OCI-LY1 (cell line): ENCODE results near the gene CD47.

ENCODE experiments used
- H2AFZ ChIP-seq: fragments of 200-600 bp; sonication (generic), shearing (Covaris generic); 2 replicates; pipeline ENCODE4 v1.6.0; 2014; ENCODE audit warnings: antibody characterized with exemption, mild to moderate bottlenecking, low read length
- H3F3A ChIP-seq: fragments of 200-600 bp; sonication (generic), shearing (Covaris generic); 2 replicates; pipeline ENCODE4 v1.6.0; 2014; ENCODE audit warnings: mild to moderate bottlenecking, antibody characterized with exemption, low read length, moderate library complexity; ENCODE audit not compliant: insufficient read depth
- H3K27ac ChIP-seq: fragments of 200-600 bp; sonication (generic); 2 replicates; pipeline ENCODE4 v1.5.1; 2014; ENCODE audit warnings: low read length, mixed run types, mild to moderate bottlenecking, low read depth; ENCODE audit not compliant: poor library complexity, severe bottlenecking
- H3K27me3 ChIP-seq: fragments of 200-600 bp; sonication (generic); 2 replicates; pipeline ENCODE4 v1.6.0; 2014; ENCODE audit warnings: antibody characterized with exemption, mild to moderate bottlenecking, low read length, moderate library complexity; ENCODE audit not compliant: insufficient read depth
- H3K36me3 ChIP-seq: fragments of 200-600 bp; sonication (generic); 2 replicates; pipeline ENCODE4 v1.6.1; 2014; ENCODE audit warnings: mild to moderate bottlenecking, antibody characterized with exemption, low read length, moderate library complexity, mixed read lengths; ENCODE audit not compliant: insufficient read depth
- H3K4me1 ChIP-seq: fragments of 200-600 bp; sonication (generic); 2 replicates; pipeline ENCODE4 v1.5.1; 2014; ENCODE audit warnings: mild to moderate bottlenecking, low read length, moderate library complexity; ENCODE audit not compliant: insufficient read depth, severe bottlenecking
- H3K4me2 ChIP-seq: fragments of 200-600 bp; sonication (generic), shearing (Covaris generic); 2 replicates; pipeline ENCODE4 v1.6.1; 2014; ENCODE audit warnings: low read length
- H3K4me3 ChIP-seq: fragments of 200-600 bp; sonication (generic); 2 replicates; pipeline ENCODE4 v1.5.1; 2014; ENCODE audit warnings: low read length, low read depth, mild to moderate bottlenecking, mixed read lengths; ENCODE audit not compliant: poor library complexity, severe bottlenecking
- H3K79me2 ChIP-seq: fragments of 200-600 bp; shearing (Covaris generic); 2 replicates; pipeline ENCODE4 v1.6.1; 2016; ENCODE audit warnings: mixed run types, low read length, mixed read lengths; ENCODE audit not compliant: insufficient read depth
- H3K9ac ChIP-seq: fragments of 200-600 bp; sonication (generic), shearing (Covaris generic); 2 replicates; pipeline ENCODE4 v1.6.1; 2014; ENCODE audit warnings: mild to moderate bottlenecking, low read length, mixed read lengths
- H3K9me2 ChIP-seq: fragments of 200-600 bp; sonication (generic), shearing (Covaris generic); 2 replicates; pipeline ENCODE4 v1.6.1; 2014; ENCODE audit warnings: low read depth, mild to moderate bottlenecking, low read length, mixed read lengths
- H3K9me3 ChIP-seq: fragments of 200-600 bp; shearing (Covaris generic); 2 replicates; pipeline ENCODE4 v1.6.1; 2014; ENCODE audit warnings: low read length, mixed read lengths
- H4K20me1 ChIP-seq: fragments of 200-600 bp; sonication (generic), shearing (Covaris generic); 2 replicates; pipeline ENCODE4 v1.6.0; 2016; ENCODE audit warnings: mild to moderate bottlenecking, low read length; ENCODE audit not compliant: insufficient read depth
- EZH2 ChIP-seq: fragments of 200-600 bp; sonication (generic), shearing (Covaris generic); IDR thresholded peaks from 2 replicates; pipeline ENCODE4 v1.8.0; 2017; ENCODE audit warnings: borderline replicate concordance, mixed run types, mild to moderate bottlenecking, antibody characterized with exemption, low read length, moderate library complexity, mixed read lengths
- TF ChIP-seq, protein P1 (sequence below): fragments of 200-600 bp; sonication (generic), shearing (Covaris generic); IDR thresholded peaks from 2 replicates; pipeline ENCODE4 v1.5.1; 2017; ENCODE audit warnings: mild to moderate bottlenecking, antibody characterized with exemption, low read length, moderate library complexity, mixed read lengths

CD47 gene

GRCh38 chr3:108127301-108127988, 36.6 kb upstream of the CD47 start:
- Histone ChIP-seq H4K20me1 (no peaks in the 10 kb centered on the region), H3K27me3 (no peaks in the 10 kb centered on the region), H3K4me1 (peaks cover 90% of the 10 kb centered on the region), H3K36me3 (peaks cover 30% of the 10 kb centered on the region; the same call in 1 of the 2 replicates), H3K27ac (peak overlapping the region; percentile 100), H3K9me2 (no peaks in the 10 kb centered on the region), H3K4me2 (peak overlapping the region; percentile 94), H3K9ac (peak overlapping the region; percentile 99; the same call in 1 of the 2 replicates), H2AFZ (no peak overlapping the region), H3K4me3 (peak overlapping the region; percentile 75), H3K79me2 (peaks cover 11% of the 10 kb centered on the region), H3K9me3 (no peaks in the 10 kb centered on the region), H3F3A (no peaks in the 10 kb centered on the region)
- TF ChIP-seq, protein P1, sequence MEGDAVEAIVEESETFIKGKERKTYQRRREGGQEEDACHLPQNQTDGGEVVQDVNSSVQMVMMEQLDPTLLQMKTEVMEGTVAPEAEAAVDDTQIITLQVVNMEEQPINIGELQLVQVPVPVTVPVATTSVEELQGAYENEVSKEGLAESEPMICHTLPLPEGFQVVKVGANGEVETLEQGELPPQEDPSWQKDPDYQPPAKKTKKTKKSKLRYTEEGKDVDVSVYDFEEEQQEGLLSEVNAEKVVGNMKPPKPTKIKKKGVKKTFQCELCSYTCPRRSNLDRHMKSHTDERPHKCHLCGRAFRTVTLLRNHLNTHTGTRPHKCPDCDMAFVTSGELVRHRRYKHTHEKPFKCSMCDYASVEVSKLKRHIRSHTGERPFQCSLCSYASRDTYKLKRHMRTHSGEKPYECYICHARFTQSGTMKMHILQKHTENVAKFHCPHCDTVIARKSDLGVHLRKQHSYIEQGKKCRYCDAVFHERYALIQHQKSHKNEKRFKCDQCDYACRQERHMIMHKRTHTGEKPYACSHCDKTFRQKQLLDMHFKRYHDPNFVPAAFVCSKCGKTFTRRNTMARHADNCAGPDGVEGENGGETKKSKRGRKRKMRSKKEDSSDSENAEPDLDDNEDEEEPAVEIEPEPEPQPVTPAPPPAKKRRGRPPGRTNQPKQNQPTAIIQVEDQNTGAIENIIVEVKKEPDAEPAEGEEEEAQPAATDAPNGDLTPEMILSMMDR = no peak
- no peak for TF ChIP-seq EZH2

- Histone ChIP-seq H3K27me3 (no peaks in the 10 kb centered on the region), H4K20me1 (no peaks in the 10 kb centered on the region), H3K9me3 (no peaks in the 10 kb centered on the region), H3K79me2 (peaks cover 7% of the 10 kb centered on the region; the same call in 1 of the 2 replicates), H3K9ac (peak overlapping the region; percentile 99), H2AFZ (no peak overlapping the region), H3K27ac (peak overlapping the region; percentile 100), H3F3A (no peaks in the 10 kb centered on the region), H3K36me3 (peaks cover 22% of the 10 kb centered on the region; the same call in 1 of the 2 replicates), H3K4me3 (peak overlapping the region; percentile 75), H3K9me2 (no peaks in the 10 kb centered on the region), H3K4me1 (peaks cover 82% of the 10 kb centered on the region), H3K4me2 (peak overlapping the region; percentile 94)
- TF ChIP-seq EZH2 = no peak
- TF ChIP-seq, protein P1 = no peak
Observed at GRCh38 chr3:108126348-108126747, 35.5 kb upstream of the CD47 start.

DNA sequence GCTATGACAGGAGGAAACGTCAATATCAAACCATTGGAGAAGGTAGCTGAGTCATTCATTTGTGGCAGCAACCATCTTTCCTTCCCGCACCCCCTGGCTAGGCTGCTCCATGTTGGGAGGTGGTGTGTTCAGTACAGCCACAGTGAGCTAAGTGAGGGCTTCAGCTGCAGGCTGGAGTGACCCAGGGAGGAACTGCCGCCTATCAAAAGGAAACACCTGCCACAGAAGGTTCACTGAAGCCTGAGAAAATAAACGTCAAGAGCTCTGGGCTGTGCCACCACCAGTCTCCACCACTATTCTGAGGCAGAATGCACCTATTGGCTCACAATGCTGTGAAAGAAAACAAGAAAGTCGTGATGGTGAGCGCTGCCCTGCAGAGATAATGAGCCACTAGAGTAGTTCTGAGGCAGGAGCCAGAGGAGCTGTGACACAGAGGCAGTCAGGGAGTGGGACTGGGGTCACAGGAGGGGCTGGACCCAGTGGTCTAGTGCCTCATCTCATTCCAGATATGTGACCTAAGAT, 34.8 kb upstream of the CD47 start:
- Histone ChIP-seq H3K9me2 (no peaks in the 10 kb centered on the region), H3K4me3 (peak overlapping the region; percentile 75), H4K20me1 (no peaks in the 10 kb centered on the region), H3K9me3 (no peaks in the 10 kb centered on the region), H3K27me3 (no peaks in the 10 kb centered on the region), H3K27ac (peak overlapping the region; percentile 100), H3K4me2 (peak overlapping the region; percentile 94), H3F3A (no peaks in the 10 kb centered on the region), H3K9ac (peak overlapping the region; percentile 99), H3K4me1 (peaks cover 75% of the 10 kb centered on the region), H3K36me3 (peaks cover 22% of the 10 kb centered on the region; the same call in 1 of the 2 replicates), H3K79me2 (peaks cover 7% of the 10 kb centered on the region; the same call in 1 of the 2 replicates), H2AFZ (no peak overlapping the region)
- TF ChIP-seq EZH2 = no peak
- TF ChIP-seq, protein P1 = no peak
